Hepatocyte (in vitro differentiated cells): ENCODE data around the gene COL6A3. TPM values are rescaled to one million over a fixed set of nuclear protein-coding genes. Genes with fewer than 3 reads are reported as not detected.
A peak's percentile ranks its signal among the peaks of the same experiment; 100 is the strongest.

Source experiments
- DNase-seq: peaks from one replicate; pipeline ENCODE4 v3.0.0-alpha.2; 2016; ENCODE audit warnings: low spot score
- H2AFZ ChIP-seq: fragments of 200-600 bp; sonication (generic); 2 replicates; pipeline ENCODE4 v1.6.0; 2016; ENCODE audit warnings: antibody characterized with exemption, mild to moderate bottlenecking
- H3K27ac ChIP-seq: fragments of 200-600 bp; sonication (generic); 2 replicates; pipeline ENCODE4 v1.5.1; 2016; ENCODE audit warnings: mild to moderate bottlenecking
- H3K27me3 ChIP-seq: fragments of 200-600 bp; sonication (generic); 2 replicates; pipeline ENCODE4 v1.6.1; 2016
- H3K36me3 ChIP-seq: fragments of 200-600 bp; sonication (generic); replicated peaks from 2 replicates; pipeline ENCODE4 v1.5.1; 2016; ENCODE audit warnings: low read depth; ENCODE audit not compliant: insufficient read depth
- H3K4me1 ChIP-seq: fragments of 200-600 bp; sonication (generic); 2 replicates; pipeline ENCODE4 v1.5.1; 2016; ENCODE audit warnings: mild to moderate bottlenecking, moderate library complexity; ENCODE audit not compliant: insufficient read depth
- H3K4me2 ChIP-seq: fragments of 200-600 bp; sonication (generic); 2 replicates; pipeline ENCODE4 v1.6.0; 2016
- H3K4me3 ChIP-seq: fragments of 200-600 bp; sonication (generic); 2 replicates; pipeline ENCODE4 v1.5.1; 2016; ENCODE audit warnings: mild to moderate bottlenecking
- H3K79me2 ChIP-seq: fragments of 200-600 bp; sonication (generic); 2 replicates; pipeline ENCODE4 v1.6.0; 2017; ENCODE audit warnings: mild to moderate bottlenecking
- H3K9me2 ChIP-seq: fragments of 200-600 bp; sonication (generic); replicated peaks from 2 replicates; pipeline ENCODE4 v1.6.0; 2017; ENCODE audit warnings: mild to moderate bottlenecking; ENCODE audit not compliant: insufficient read depth
- H3K9me3 ChIP-seq: fragments of 200-600 bp; sonication (generic); 2 replicates; pipeline ENCODE4 v1.5.1; 2016; ENCODE audit warnings: low read depth, mild to moderate bottlenecking
- H4K20me1 ChIP-seq: fragments of 200-600 bp; sonication (generic); 2 replicates; pipeline ENCODE4 v1.6.0; 2016; ENCODE audit warnings: mild to moderate bottlenecking; ENCODE audit not compliant: insufficient read depth, poor library complexity, severe bottlenecking
- EZH2 ChIP-seq: fragments of 200-600 bp; sonication (generic); IDR thresholded peaks from 2 replicates; pipeline ENCODE4 v1.6.1; 2016; ENCODE audit warnings: antibody characterized with exemption, mild to moderate bottlenecking, borderline replicate concordance
- EZH2phosphoT487 ChIP-seq: fragments of 200-600 bp; sonication (generic); IDR thresholded peaks from one replicate; pipeline ENCODE4 v1.6.1; 2018; ENCODE audit warnings: antibody characterized with exemption, mild to moderate bottlenecking, low read depth, moderate library complexity; ENCODE audit not compliant: unreplicated experiment, severe bottlenecking
- WGBS: methylation state at CpG from one replicate; pipeline ENCODE4 v1.1.6; 2016; ENCODE audit warnings: low lambda C conversion rate; ENCODE audit errors: missing lambda C conversion rate; 5-methylcytosine and 5-hydroxymethylcytosine counted together
- polyA plus RNA-seq: library from polyadenylated mRNA; unstranded; fragments of >200 nt; fragmentation: Nextera tagmentation; extraction: Ambion mirVana; gene quantifications from 2 replicates; pipeline ENCODE4 v1.2.1, GENCODE V29; 2016
- total RNA-seq: library from RNA; depleted of rRNA; stranded (reverse); fragments of >200 nt; gene quantifications from 2 replicates; pipeline ENCODE4 v1.2.3, GENCODE V29; 2014
- TF ChIP-seq, protein P1 (sequence below): fragments of 200-600 bp; sonication (generic); IDR thresholded peaks from 2 replicates; pipeline ENCODE4 v1.5.1; 2016; ENCODE audit warnings: antibody characterized with exemption, mild to moderate bottlenecking; ENCODE audit not compliant: poor library complexity

Gene COL6A3
- total and polyA plus RNA-seq, 2 experiments from 2014 or later = 80.7 to 250 TPM

DNA sequence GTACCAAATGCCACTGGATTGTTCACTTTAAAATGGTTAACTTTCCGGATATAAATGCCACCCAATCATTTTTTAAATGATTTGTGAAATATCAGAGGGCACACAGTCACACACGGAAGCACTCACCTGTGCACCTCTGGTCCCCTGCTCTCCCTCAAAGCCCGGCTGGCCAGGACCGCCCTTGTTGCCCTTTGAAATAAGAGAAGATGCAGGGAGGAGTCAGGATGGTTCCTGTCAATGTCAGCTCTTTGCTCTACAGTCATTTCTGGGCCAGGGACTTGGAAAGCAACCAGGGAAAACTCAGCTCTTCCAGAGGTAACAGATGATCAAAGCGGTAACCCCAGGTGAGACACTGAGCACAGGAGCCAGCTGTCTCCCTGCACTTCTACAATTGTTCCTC lies 60.7 kb downstream of the COL6A3 start:
- Histone ChIP-seq H3K9me3 (no peaks in the 10 kb centered on the region), H3K4me2 (no peak overlapping the region), H3K27ac (no peak overlapping the region), H3K27me3 (no peaks in the 10 kb centered on the region), H3K36me3 (no peaks in the 10 kb centered on the region), H3K4me1 (peaks cover 6% of the 10 kb centered on the region), H2AFZ (no peak overlapping the region), H3K4me3 (no peak overlapping the region), H3K9me2 (no peaks in the 10 kb centered on the region), H3K79me2 (no peaks in the 10 kb centered on the region), H4K20me1 (no peaks in the 10 kb centered on the region)
- DNase-seq = no peak
- WGBS = 48% methylated on average over 5 of the region's 5 CpGs
- TF ChIP-seq, protein P1, sequence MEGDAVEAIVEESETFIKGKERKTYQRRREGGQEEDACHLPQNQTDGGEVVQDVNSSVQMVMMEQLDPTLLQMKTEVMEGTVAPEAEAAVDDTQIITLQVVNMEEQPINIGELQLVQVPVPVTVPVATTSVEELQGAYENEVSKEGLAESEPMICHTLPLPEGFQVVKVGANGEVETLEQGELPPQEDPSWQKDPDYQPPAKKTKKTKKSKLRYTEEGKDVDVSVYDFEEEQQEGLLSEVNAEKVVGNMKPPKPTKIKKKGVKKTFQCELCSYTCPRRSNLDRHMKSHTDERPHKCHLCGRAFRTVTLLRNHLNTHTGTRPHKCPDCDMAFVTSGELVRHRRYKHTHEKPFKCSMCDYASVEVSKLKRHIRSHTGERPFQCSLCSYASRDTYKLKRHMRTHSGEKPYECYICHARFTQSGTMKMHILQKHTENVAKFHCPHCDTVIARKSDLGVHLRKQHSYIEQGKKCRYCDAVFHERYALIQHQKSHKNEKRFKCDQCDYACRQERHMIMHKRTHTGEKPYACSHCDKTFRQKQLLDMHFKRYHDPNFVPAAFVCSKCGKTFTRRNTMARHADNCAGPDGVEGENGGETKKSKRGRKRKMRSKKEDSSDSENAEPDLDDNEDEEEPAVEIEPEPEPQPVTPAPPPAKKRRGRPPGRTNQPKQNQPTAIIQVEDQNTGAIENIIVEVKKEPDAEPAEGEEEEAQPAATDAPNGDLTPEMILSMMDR = no peak
- TF ChIP-seq EZH2 (no peak), EZH2phosphoT487 (no peak)

DNA sequence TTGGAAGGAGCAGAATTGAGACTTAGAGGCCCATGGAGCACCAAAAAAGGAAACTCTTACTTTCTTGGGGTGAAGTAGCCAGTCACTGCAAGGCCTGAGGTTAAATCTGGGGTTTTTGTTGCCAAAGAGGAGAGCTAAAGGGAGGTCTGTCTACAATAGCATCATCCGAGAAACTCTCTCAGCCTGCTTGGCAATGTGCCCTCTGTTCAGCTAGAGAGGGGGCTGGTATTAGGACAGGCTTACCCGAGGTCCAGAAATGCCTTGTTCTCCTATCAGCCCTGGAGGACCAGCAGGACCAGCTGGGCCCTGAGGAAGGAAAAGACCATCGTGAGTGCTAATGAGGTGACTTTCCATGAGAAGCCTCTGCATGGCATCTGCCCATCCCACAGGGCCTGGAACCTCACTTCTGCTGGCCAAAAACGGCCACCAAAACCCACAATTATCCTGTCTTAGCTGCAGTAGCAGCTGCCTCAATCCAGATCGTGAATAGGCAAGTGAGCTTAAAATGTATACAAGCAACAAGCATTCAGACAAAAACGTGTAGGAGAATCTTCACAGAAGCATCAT lies 61.6 kb downstream of the COL6A3 start:
- Histone ChIP-seq H3K4me1 (peaks cover 6% of the 10 kb centered on the region), H3K4me2 (no peak overlapping the region), H3K4me3 (no peak overlapping the region), H4K20me1 (no peaks in the 10 kb centered on the region), H3K27ac (peak overlapping the region; percentile 16), H3K79me2 (no peaks in the 10 kb centered on the region), H3K36me3 (no peaks in the 10 kb centered on the region), H2AFZ (no peak overlapping the region), H3K27me3 (no peaks in the 10 kb centered on the region), H3K9me3 (no peaks in the 10 kb centered on the region), H3K9me2 (no peaks in the 10 kb centered on the region)
- WGBS = 81% methylated on average over 6 of the region's 6 CpGs
- TF ChIP-seq, protein P1 = no peak
- TF ChIP-seq EZH2phosphoT487 = no peak
- TF ChIP-seq EZH2 = no peak
- DNase-seq = no peak

DNA sequence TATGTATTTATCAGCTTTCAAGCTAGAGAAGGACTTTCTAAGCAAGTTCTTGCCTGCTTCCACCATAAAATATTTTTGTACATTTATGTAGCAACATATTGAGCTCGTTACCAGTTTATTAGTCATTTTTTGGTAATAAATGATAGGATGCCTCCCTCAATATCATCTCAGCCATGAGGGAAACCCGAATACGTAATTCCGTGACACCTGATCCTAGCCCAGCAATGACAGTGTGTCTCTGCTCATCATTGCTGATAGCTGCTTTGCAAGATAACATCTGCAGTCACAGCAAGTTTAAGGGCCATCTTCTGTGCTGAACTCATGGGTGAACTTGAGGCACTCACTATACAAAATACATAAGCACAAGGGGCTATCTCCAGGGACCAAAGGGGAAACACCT lies 62.2 kb downstream of the COL6A3 start:
- H3K27ac ChIP-seq = peak overlapping the region; percentile 16

More for the DNA sequence above, 62.2 kb downstream of the COL6A3 start:
- TF ChIP-seq EZH2phosphoT487 = no peak
- TF ChIP-seq, protein P1 = no peak
- TF ChIP-seq EZH2 = no peak
- no peak for DNase-seq
- Histone ChIP-seq H2AFZ (no peak overlapping the region), H3K27me3 (no peaks in the 10 kb centered on the region), H3K36me3 (no peaks in the 10 kb centered on the region), H3K4me3 (no peak overlapping the region), H3K79me2 (no peaks in the 10 kb centered on the region), H3K4me2 (no peak overlapping the region), H3K9me2 (no peaks in the 10 kb centered on the region), H4K20me1 (no peaks in the 10 kb centered on the region), H3K4me1 (peaks cover 6% of the 10 kb centered on the region), H3K9me3 (no peaks in the 10 kb centered on the region)
- 91% methylated on average over 4 of the region's 4 CpGs for WGBS
